Hematopoietic multipotent progenitor cell (in vitro differentiated cells): Measurements from ENCODE around the gene MIEF2. TPM values are rescaled to one million over a fixed set of nuclear protein-coding genes. Genes with fewer than 3 reads are reported as not detected.
"Not testable (repeated sequence)": the region's sequence is repeated elsewhere in the genome, so short reads cannot be mapped to it uniquely, and the experiment has no call there.

Experiments
- DNase-seq, 3 donors: peaks; one replicate each; pipeline ENCODE4 v3.0.0-alpha.2; 2011 to 2015; ENCODE audit warnings: low read depth in 2 of 3, low spot score in 2 of 3
- total RNA-seq: library from RNA; depleted of rRNA; stranded (reverse); fragments of >200 nt; gene quantifications from one replicate; pipeline ENCODE4 v1.2.3, GENCODE V29; 2012

The MIEF2 gene
- 33.7 TPM for total RNA-seq

DNA sequence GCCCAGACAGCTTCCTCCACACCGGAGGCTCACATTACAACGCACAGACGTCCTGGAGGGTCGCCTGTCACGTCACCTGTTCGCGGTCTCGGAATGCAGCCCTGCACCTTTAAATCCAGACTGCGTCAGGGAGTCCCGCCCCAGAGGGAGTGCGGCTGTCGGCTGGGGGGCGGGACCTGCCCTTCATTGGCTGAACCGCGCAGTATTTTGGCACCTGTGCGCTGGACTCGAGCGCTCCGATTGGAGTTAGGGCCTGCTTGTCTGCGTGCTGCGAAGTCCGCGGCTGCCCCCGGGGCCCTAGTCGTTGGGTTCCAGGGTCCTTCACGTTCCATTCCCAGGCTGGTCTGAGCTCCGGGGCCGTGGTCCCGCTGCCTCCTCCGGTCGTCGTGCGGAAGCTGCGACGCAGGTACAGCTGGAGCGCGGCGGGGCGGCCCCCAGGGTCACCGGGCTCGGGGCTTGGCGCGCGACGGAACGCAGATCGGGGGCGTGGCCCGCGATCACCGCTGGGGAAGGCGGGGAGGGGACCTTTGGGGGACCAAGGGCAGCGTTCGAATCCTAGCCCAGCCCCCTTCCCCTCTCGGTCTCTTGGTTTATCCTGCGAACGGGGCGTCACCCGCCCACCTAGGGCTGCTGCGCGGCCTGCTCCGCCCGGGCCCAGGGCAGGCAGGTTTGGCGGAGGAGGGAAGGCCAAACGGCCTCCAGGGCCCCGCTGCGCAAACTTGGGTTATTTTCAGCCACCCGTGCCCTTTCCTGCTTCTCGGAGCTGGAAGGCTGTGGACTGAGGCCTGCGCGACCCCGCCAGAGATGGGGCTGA lies at the start of gene MIEF2:
Gene MIEF2 (plus strand): TSS at position 331 of the 814 bp plus-strand sequence. CDS start 2,059 bp downstream, outside the sequence.
- DNase-seq = peak; percentile 76 to 95 (median 91)

DNA sequence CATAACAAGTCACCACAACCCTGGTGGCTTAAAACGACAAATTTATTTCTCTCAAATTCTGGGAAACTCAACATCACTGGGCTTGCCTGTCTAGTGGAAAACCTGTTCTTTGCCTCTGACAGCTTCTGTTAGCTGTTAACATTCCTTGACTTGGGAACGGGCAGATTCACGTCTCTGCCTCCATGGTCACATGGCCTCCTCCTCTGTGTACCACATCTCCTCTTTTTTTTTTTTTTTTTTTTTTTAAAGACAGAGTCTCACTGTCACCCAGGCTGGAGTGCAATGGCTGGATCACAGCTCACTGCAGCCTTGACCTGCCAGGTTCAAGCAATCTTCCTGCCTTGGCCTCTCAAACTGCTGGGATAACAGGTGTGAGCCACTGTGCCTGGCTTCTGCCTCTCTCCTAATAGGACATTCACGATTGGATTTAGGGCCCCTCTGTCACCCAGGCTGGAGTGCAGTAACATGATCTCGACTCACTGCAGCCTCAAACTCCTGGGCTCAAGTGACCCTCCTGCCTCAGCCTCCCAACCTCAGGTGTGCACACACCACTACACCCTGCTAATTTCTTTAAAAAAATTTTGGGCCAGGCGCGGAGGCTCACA lies 46.7 kb upstream of the MIEF2 start:
- no peak for DNase-seq

GRCh38 chr17:18216906-18217305 lies 43.6 kb upstream of the MIEF2 start:
- DNase-seq = not testable (repeated sequence)

GRCh38 chr17:18217412-18218015 lies 42.9 kb upstream of the MIEF2 start:
- DNase-seq = peak; percentile 37 to 73 (median 52)

- DNase-seq = no peak
These were observed 41.6 kb upstream of the MIEF2 start for GRCh38 chr17:18218756-18219415.

DNA sequence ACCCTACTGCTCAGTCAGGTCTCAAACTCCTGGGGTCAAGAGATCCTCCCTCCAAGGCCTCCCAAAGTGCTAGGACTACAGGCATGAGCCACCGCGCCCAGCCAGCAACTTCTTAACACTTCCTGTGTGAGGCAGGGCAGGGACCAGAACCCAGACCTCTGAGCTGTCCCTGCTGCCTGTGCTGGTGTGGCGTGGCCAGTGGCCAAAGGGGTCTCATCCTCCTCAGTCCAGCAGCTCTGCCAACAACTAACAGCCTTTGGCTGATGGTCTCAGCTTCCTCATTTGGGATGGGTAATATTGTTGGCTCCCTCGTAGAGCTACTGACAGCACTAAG lies 36.4 kb upstream of the MIEF2 start:
- no peak for DNase-seq

GRCh38 chr17:18224387-18225120 lies 35.9 kb upstream of the MIEF2 start:
- DNase-seq = no peak

- peak; percentile 85 to 96 (median 95) for DNase-seq
These were observed 35.3 kb upstream of the MIEF2 start, which contains the start of gene LLGL1 for GRCh38 chr17:18225121-18225641. Gene LLGL1, plus strand, starts transcription at chr17:18225635. Its CDS starts 48 bp downstream, at chr17:18225683.

- DNase-seq = peak in 1 of 3 donors; percentile 11
These were observed 34.7 kb upstream of the MIEF2 start for GRCh38 chr17:18225642-18226283.

GRCh38 chr17:18226284-18226945 lies 34.0 kb upstream of the MIEF2 start:
- DNase-seq = no peak

DNA sequence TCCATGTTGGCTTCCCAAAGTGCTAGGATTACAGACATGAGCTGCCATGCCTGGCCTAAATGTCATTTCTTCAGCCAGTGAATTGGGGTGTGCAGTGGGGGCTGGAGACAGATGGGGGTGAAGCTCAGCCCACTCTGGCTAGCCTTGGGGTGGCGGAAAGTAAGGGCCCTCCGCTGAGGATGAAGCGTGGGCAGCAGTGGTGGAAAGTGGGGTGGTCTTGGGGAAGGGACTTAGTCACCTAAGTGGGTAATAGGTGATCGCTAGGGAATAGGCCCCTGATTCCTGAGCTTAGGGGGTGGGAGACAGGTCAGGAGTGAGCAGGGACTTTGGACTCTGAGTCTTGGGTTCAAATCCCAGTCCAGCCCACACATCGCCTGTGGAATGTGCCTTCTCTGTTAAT lies 32.8 kb upstream of the MIEF2 start:
- no peak for DNase-seq

GRCh38 chr17:18228176-18228682 lies 32.2 kb upstream of the MIEF2 start:
- DNase-seq = no peak

DNA sequence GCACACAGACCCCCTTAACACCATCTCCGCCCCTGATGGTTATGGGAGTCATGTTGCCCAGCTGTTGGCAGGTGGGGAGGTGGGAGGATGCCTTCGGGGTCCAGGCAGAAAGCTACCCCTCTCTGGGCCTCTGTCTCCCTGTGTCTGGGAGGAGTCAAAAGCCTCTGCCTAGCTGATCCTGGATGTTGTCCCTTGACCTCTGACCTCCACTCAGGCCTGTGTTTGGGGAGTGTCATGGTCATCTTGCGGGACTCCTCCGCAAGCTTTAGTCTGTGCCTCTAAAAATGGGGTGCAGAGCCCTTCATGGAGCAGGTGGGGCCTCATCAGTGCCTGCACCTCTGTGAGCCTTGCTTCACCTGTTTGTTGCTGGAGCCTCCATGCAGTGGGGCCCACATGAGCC lies 31.2 kb upstream of the MIEF2 start:
- no peak for DNase-seq

GRCh38 chr17:18229771-18230170 lies 30.7 kb upstream of the MIEF2 start:
- no peak for DNase-seq

DNA sequence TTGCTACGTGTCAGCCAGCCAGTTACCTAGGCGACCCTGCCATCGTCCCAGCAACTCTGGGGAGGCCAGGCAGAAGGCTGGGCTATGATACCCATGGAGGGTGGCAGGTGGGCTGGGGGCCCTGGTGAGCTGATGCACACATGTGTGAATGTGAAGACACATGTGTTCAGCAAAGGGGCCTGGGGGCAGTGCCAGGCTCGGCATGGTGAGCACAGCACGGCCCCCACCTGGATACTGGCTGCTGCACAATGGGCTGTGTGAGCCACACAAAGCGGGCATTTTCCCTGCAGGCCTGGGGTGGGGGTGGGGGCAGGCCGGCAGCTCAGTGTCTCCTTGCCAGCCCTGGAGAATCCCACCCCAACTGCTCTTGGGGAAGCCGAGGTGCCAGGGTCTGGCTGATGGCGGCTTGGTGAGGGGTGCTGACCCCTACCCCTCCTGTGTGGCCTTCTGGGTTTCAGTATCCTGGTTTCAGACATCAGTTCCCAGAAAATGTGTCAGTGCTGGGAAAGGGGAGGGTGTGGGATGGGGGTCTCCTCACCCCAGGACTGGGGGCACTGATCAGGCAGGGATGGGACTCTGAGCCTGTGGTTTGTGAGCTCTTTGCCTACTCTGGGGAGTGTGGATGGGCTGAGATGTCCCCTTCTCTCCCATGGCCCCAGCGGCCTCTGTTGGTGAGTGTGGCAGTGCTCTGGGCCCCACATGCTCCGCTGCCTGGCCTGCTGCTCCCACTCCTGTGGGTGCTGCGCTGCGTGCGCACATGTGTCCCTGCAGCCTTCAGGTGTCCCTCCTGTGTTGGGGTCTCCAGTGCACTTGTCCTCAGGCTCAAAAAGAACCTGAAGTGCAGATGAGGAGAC lies 29.9 kb upstream of the MIEF2 start:
- DNase-seq = no peak

- DNase-seq = no peak
These were observed 29.3 kb upstream of the MIEF2 start for GRCh38 chr17:18231164-18231563.

DNA sequence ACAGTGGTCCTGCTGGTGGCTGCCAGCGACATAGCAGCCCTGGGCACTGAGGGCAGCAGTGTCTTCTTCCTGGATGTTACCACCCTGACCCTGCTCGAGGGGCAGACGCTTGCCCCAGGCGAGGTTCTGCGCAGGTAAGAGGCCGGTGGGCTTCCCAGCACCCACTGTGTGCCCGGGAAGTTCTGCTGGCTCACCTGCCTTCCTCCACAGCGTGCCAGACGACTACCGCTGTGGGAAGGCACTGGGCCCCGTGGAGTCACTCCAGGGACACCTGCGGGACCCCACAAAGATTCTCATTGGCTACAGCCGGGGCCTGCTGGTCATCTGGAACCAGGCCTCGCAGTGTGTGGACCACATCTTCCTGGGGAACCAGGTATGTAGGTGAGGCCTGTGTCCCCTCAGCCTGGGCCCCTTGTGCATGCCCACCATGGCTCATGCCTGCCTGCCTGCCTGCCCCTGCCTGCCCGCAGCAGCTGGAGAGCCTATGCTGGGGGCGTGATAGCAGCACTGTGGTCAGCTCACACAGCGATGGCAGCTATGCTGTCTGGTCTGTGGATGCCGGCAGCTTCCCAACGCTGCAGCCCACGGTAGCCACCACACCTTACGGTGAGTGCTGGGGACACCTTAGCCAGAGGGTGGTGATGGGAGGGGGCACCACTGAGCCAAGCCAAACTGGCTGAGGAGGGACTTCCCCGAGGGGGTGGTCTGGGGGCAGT lies 26.5 kb upstream of the MIEF2 start:
- DNase-seq = no peak
